ENCODE measurements around the gene GALNT9. TPM values are rescaled to one million over a fixed set of nuclear protein-coding genes. Genes with fewer than 3 reads are reported as not detected.
"Not testable (repeated sequence)": the region's sequence is repeated elsewhere in the genome, so short reads cannot be mapped to it uniquely, and the experiment has no call there.

Gene GALNT9
- polyA plus RNA-seq, 3 donors: not detected

DNA sequence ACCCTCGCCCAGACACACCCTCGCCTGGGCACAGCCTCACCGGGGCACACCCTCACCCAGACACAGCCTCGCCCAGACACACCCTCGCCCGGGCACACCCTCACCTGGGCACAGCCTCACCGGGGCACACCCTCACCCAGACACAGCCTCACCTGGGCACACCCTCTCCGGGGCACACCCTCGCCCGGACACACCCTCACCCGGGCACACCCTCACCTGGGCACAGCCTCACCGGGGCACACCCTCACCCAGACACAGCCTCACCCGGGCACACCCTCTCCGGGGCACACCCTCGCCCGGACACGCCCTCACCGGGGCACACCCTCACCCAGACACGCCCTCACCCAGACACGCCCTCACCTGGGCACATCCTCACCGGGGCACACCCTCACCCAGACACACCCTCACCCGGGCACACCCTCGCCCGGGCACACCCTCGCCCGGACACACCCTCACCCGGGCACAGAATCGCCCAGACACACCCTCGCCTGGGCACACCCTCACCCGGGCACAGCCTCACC is 25.5 kb downstream of the GALNT9 start:
- H3K4me1 Mint-ChIP-seq; intact Hi-C loops (cut with micrococcal nuclease); H3K27me3 Mint-ChIP-seq (ENCODE audit: low read depth in 3 of 3); H2AFZ ChIP-seq (ENCODE audit: insufficient read depth, low read depth, low read length, poor library complexity, severe bottlenecking); H4K20me1 ChIP-seq (ENCODE audit: insufficient read depth, low read length); H3K79me2 ChIP-seq (ENCODE audit: insufficient read depth, low read length); H3K4me3 Mint-ChIP-seq; DNase-seq; H3K9ac ChIP-seq (ENCODE audit: insufficient read depth, low read length, poor library complexity, severe bottlenecking); H3K4me3 ChIP-seq (replicated peaks in 1 of 3; ENCODE audit: low read depth in 2 of 3, low read length in 3 of 3); H3K27me3 ChIP-seq (ENCODE audit: control insufficient read depth in 2 of 2, insufficient read depth in 2 of 2, low read length in 2 of 2); H3K36me3 Mint-ChIP-seq; H3K36me3 ChIP-seq (replicated peaks in 1 of 2; ENCODE audit: control insufficient read depth in 1 of 2, insufficient read depth in 2 of 2, low read length in 2 of 2); H3K4me2 ChIP-seq (replicated peaks; ENCODE audit: extremely low read depth, low read length, poor library complexity, severe bottlenecking); H3K4me1 ChIP-seq (ENCODE audit: control insufficient read depth in 1 of 2, insufficient read depth in 2 of 2, low read length in 2 of 2); H3K27ac ChIP-seq (ENCODE audit: low read depth in 1 of 2, low read length in 2 of 2); H3K27ac Mint-ChIP-seq: not testable (repeated sequence)
- peaks cover under 1 to 17% of the 10 kb centered on the region in 2 donors for H3K9me3 ChIP-seq (replicated peaks in 1 of 2; ENCODE audit: control insufficient read depth in 1 of 2, insufficient read depth in 1 of 2, low read length in 2 of 2)
- H3K9me3 Mint-ChIP-seq: peaks cover 7 to 42% (median 11%) of the 10 kb centered on the region in 7 donors
- WGBS (ENCODE audit: insufficient coverage): no CpG with 5 or more reads among the region's 30 CpGs

DNA sequence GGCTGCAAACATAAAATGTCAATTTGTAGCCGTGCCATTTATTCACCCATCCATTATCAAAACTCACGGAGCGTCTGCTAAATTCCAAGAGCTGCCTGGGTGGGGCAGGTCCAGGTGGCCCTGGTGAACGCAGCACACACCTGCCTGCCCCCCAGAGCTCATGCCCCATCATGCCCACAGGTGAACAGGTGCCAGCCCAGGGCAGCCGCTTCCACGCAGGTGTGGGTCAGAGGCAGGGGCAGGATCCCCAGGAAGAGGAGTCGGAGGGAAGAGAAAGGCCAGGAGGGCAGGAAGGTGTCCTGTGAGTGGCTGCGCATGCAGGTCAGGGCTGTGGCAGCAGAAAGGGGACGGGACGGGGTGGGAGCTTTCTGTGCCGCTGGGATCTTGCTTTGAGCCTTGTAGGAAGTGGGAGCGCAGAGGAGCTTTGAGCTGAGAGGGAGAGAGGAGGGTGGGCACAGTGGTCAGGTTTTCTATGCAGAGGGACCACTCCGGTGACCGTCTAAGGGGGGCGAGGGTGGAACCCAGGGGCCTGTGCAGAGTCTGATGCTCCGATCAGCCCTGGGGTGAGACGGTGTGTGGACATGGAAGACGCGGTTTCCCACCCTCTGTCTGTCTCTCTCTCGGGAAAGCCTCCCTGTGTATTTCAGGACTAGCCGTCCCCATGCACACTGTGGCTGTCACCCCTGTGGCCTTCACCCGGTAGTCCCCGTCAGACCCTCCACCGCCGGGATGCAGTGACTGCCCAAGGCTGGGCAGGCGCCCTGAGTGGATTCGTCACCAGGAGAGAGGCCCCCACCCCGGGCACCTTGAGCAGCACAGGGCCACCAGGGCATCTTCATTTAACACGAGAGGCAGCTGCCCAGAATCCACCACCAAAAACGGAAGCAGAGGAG is 26.7 kb downstream of the GALNT9 start:
- Histone ChIP-seq H3K27ac (ENCODE audit: low read depth in 1 of 2, low read length in 2 of 2) (no peak overlapping the region), H4K20me1 (ENCODE audit: insufficient read depth, low read length) (no peaks in the 10 kb centered on the region), H3K27me3 (ENCODE audit: control insufficient read depth in 2 of 2, insufficient read depth in 2 of 2, low read length in 2 of 2) (no peaks in the 10 kb centered on the region), H3K79me2 (ENCODE audit: insufficient read depth, low read length) (no peaks in the 10 kb centered on the region), H3K9me3 (replicated peaks in 1 of 2; ENCODE audit: control insufficient read depth in 1 of 2, insufficient read depth in 1 of 2, low read length in 2 of 2) (peaks cover 8 to 17% of the 10 kb centered on the region in 2 donors), H3K36me3 (replicated peaks in 1 of 2; ENCODE audit: control insufficient read depth in 1 of 2, insufficient read depth in 2 of 2, low read length in 2 of 2) (no peaks in the 10 kb centered on the region), H3K4me2 (replicated peaks; ENCODE audit: extremely low read depth, low read length, poor library complexity, severe bottlenecking) (no peak overlapping the region), H3K9ac (ENCODE audit: insufficient read depth, low read length, poor library complexity, severe bottlenecking) (no peak overlapping the region), H3K4me1 (ENCODE audit: control insufficient read depth in 1 of 2, insufficient read depth in 2 of 2, low read length in 2 of 2) (no peaks in the 10 kb centered on the region), H3K4me3 (replicated peaks in 1 of 3; ENCODE audit: low read depth in 2 of 3, low read length in 3 of 3) (no peak overlapping the region), H2AFZ (ENCODE audit: insufficient read depth, low read depth, low read length, poor library complexity, severe bottlenecking) (no peak overlapping the region)
- Mint-ChIP-seq H3K9me3 (peaks cover 7 to 42% (median 13%) of the 10 kb centered on the region in 7 donors), H3K4me3 (no peak overlapping the region), H3K36me3 (no peaks in the 10 kb centered on the region), H3K27ac (peak overlapping the region in 1 of 7 donors; percentile 70), H3K27me3 (ENCODE audit: low read depth in 3 of 3) (peaks cover 2 to 6% (median 2%) of the 10 kb centered on the region in 3 donors), H3K4me1 (no peaks in the 10 kb centered on the region)
- TF ChIP-seq, protein P1, sequence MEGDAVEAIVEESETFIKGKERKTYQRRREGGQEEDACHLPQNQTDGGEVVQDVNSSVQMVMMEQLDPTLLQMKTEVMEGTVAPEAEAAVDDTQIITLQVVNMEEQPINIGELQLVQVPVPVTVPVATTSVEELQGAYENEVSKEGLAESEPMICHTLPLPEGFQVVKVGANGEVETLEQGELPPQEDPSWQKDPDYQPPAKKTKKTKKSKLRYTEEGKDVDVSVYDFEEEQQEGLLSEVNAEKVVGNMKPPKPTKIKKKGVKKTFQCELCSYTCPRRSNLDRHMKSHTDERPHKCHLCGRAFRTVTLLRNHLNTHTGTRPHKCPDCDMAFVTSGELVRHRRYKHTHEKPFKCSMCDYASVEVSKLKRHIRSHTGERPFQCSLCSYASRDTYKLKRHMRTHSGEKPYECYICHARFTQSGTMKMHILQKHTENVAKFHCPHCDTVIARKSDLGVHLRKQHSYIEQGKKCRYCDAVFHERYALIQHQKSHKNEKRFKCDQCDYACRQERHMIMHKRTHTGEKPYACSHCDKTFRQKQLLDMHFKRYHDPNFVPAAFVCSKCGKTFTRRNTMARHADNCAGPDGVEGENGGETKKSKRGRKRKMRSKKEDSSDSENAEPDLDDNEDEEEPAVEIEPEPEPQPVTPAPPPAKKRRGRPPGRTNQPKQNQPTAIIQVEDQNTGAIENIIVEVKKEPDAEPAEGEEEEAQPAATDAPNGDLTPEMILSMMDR (IDR thresholded peaks at IDR 0.05): no peak
- WGBS (ENCODE audit: insufficient coverage): 81% methylated on average over 25 of the region's 30 CpGs
- intact Hi-C loops (cut with micrococcal nuclease): no loop called here
- DNase-seq: no peak
